Heart right ventricle (tissue), 16 donors: ENCODE measurements around the gene OR2V2. TPM values are rescaled to one million over a fixed set of nuclear protein-coding genes. Genes with fewer than 3 reads are reported as not detected.

Experiments
- ATAC-seq, 8 donors: fragments of 200-7000 bp; cut with Tn5 transposase; one replicate each; pipeline ENCODE4 v1.9.1; 2020; ENCODE audit warnings: mild to moderate bottlenecking in 8 of 8, moderate library complexity in 8 of 8, moderate number of reproducible peaks in 1 of 8
- DNase-seq, 2 donors: peaks; one replicate each; pipeline ENCODE4 v3.0.0-alpha.2; 2020
- H3K27ac ChIP-seq, 10 donors: fragments of 200-600 bp; sonication (generic) in 2 of 10; one replicate each; pipeline versions ENCODE4 v1.5.0 to v1.8.0; 2020 to 2022; ENCODE audit warnings: mild to moderate bottlenecking in 3 of 10
- H3K27me3 ChIP-seq, 7 donors: fragments of 200-600 bp; one replicate each; pipeline ENCODE4 v1.8.0; 2021 to 2022; ENCODE audit warnings: mild to moderate bottlenecking in 2 of 7
- H3K36me3 ChIP-seq, 9 donors: fragments of 200-600 bp; sonication (generic) in 1 of 9; one replicate each; pipeline versions ENCODE4 v1.5.0 to v1.8.0; 2020 to 2022; ENCODE audit warnings: mild to moderate bottlenecking in 2 of 9
- H3K4me1 ChIP-seq, 9 donors: fragments of 200-600 bp; sonication (generic) in 1 of 9; one replicate each; pipeline versions ENCODE4 v1.5.0 to v1.8.0; 2020 to 2022; ENCODE audit warnings: mild to moderate bottlenecking in 4 of 9
- H3K4me3 ChIP-seq, 10 donors: fragments of 200-600 bp; sonication (generic) in 2 of 10; one replicate each; pipeline versions ENCODE4 v1.5.0 to v1.8.0; 2020 to 2022; ENCODE audit warnings: mild to moderate bottlenecking in 7 of 10, moderate library complexity in 2 of 10
- H3K9me3 ChIP-seq, 11 donors: fragments of 200-600 bp in 10 of 11; sonication (generic) in 2 of 11; one replicate each; pipeline versions ENCODE4 v1.5.0 to v1.8.0; 2013 to 2022; ENCODE audit warnings: mild to moderate bottlenecking in 2 of 11, control low read depth in 1 of 11, moderate library complexity in 1 of 11
- CTCF ChIP-seq, 9 donors: fragments of 200-600 bp; sonication (generic) in 2 of 9; IDR thresholded peaks; one replicate each; pipeline versions ENCODE4 v1.5.0 to v1.8.0; 2021 to 2022; ENCODE audit warnings: antibody characterized with exemption in 9 of 9, mild to moderate bottlenecking in 5 of 9, moderate library complexity in 1 of 9
- WGBS, 2 donors: extraction: QIAGEN DNeasy Blood & Tissue Kit; methylation state at CpG; one replicate each; pipeline ENCODE4 v1.1.7; 2013; ENCODE audit warnings: inconsistent platforms in 1 of 2; 5-methylcytosine and 5-hydroxymethylcytosine counted together
- intact Hi-C, 10 donors: fragments of 100-400 bp; cut with DNase I; formaldehyde crosslinking; loops; one replicate each; pipeline versions ENCODE4 v1.11.1 to v1.14.2; 2022
- polyA plus RNA-seq, 2 donors: library from polyadenylated mRNA; stranded (reverse); fragments of 200-250 nt; gene quantifications; one replicate each; pipeline ENCODE4 v1.2.3, GENCODE V29; 2013
- total RNA-seq, 10 donors: library from RNA; stranded (reverse); fragmentation: NEBNext Ultra II Directional in 3 of 10; extraction: Animal tissue kit (Norgen Biotek cat#: 25700) in 3 of 10; gene quantifications; one replicate each; pipeline versions ENCODE4 v1.2.1 to v1.2.4, GENCODE V29; 2021 to 2023
- donor health status: Arrhythmogenic right ventricular cardiomyopathy.
- donor health status: ischemic (EF 13 %, LVEDD 7.1; RV severe dilation, severe dysfunction).
- donor health status: healthy with polysubstance abuse.
- donor health status: DM: no; HTN: yes; CAD: no.
- donor health status: DM: no; HTN: no; CAD: no.
- donor health status: ischemic (EF 25% LVEDD 6.9; RV normal size, moderate dysfunction).
- donor health status: ischemic (EF 25% LVEDD 5.7; RV mildly dilated, moderate dysfunction).
- donor health status: healthy.
- donor health status: DM: yes; HTN: yes; CAD: no.
- donor health status: Ischemic cardiomyopathy.
- donor health status: ischemic (EF 35%, LVEDD 5.7; RV mildly dilated, moderate dysfunction).
- donor health status: nonischemic (EF 11% LVEDD 7.7; RV severe dilation, severe dysfunction).
- donor health status: DM: yes; HTN: yes; CAD: no.
- donor health status: PGD.
- donor health status: ischemic (EF 29% LVEDD 5.4; RV normal size, mild dysfunction).
- donor health status: nonischemic (EF 23%, LVEDD 6.1; RV moderate dilation, normal function).

The OR2V2 gene
- total and polyA plus RNA-seq, 12 donors, result not detected

- H3K4me3 ChIP-seq, result no peak overlapping the region
- intact Hi-C loops, result no loop called here
- DNase-seq (no peak), ATAC-seq (no peak)
- 4 to 5% methylated on average over 47 of the region's 47 CpGs for WGBS, 2 donors
- H3K4me1 ChIP-seq, result peaks cover 0 to 12% (median 0%) of the 10 kb centered on the region in 9 donors
- H3K9me3 ChIP-seq, result no peaks in the 10 kb centered on the region
- no peak for TF ChIP-seq CTCF (IDR thresholded peaks at IDR 0.05)
- H3K27me3 ChIP-seq, result peaks cover 5 to 96% (median 92%) of the 10 kb centered on the region in 7 donors
- no peaks in the 10 kb centered on the region for H3K36me3 ChIP-seq
- no peak overlapping the region for H3K27ac ChIP-seq
These were observed 32.3 kb upstream of the OR2V2 start for GRCh38 chr5:181114844-181115778.

DNA sequence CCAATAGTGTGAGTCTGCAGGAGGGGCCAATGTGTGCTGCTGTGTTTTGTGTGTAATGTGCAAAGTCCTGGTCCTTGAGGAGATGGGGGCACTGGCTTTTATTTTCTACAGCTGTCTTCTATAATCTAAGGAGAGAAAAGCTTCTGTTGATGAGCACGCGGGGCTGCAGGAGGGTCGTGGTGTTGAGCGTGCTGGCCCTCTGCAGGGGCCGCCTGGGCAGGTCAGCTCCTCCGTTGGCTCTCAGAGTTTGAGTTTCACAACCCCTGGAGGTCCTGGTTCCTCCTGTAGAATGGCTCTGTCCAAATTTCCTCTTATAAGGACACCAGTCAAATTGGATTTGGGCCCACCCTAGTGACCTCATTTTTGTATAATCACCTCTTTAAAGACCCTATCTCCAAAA, 29.0 kb upstream of the OR2V2 start:
- intact Hi-C loops, result no loop called here
- H3K27ac ChIP-seq, result no peak overlapping the region
- H3K27me3 ChIP-seq, result peaks cover 5 to 92% (median 72%) of the 10 kb centered on the region in 7 donors
- H3K9me3 ChIP-seq, result no peaks in the 10 kb centered on the region
- H3K4me3 ChIP-seq, result no peak overlapping the region
- WGBS, 2 donors, result 88 to 90% methylated on average over 6 of the region's 6 CpGs
- DNase-seq (no peak), ATAC-seq (no peak)
- peaks cover 0 to 16% (median 0%) of the 10 kb centered on the region in 9 donors for H3K4me1 ChIP-seq
- TF ChIP-seq CTCF (IDR thresholded peaks at IDR 0.05), result no peak
- no peaks in the 10 kb centered on the region for H3K36me3 ChIP-seq

GRCh38 chr5:181119105-181119504, 28.3 kb upstream of the OR2V2 start:
- ATAC-seq, result no peak
- intact Hi-C loops, result no loop called here
- WGBS, 2 donors, result 90% methylated on average over 8 of the region's 8 CpGs

DNA sequence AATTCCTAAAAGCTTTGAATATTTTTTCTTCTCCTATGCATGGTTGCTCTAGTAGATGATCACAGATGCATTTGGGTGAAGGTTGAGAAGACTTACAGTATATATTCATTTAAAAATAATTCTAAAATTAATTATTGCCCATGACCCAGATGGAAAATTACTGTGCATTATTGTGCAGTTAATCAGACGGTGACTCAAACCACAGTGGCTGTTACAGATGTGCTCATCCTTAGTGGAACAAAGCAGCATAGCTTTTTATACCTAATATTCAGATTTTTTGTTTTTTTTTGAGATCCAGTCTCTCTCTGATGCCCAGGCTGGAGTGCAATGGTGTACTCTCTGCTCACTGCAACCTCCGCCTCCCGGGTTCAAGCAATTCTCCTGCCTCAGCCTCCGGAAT, 27.1 kb upstream of the OR2V2 start:
- Histone ChIP-seq H3K9me3 (no peaks in the 10 kb centered on the region), H3K27me3 (peaks cover 0 to 81% (median 55%) of the 10 kb centered on the region in 7 donors), H3K36me3 (no peaks in the 10 kb centered on the region), H3K4me3 (no peak overlapping the region), H3K4me1 (peaks cover 0 to 7% (median 0%) of the 10 kb centered on the region in 9 donors), H3K27ac (no peak overlapping the region)
- WGBS, 2 donors, result 89 to 93% methylated on average over 4 of the region's 4 CpGs
- DNase-seq (no peak), ATAC-seq (no peak)
- TF ChIP-seq CTCF (IDR thresholded peaks at IDR 0.05), result no peak
- intact Hi-C loops, result no loop called here

More at GRCh38 chr5:181119105-181119504, 28.3 kb upstream of the OR2V2 start:
- peaks cover 5 to 86% (median 67%) of the 10 kb centered on the region in 7 donors for H3K27me3 ChIP-seq
- no peaks in the 10 kb centered on the region for H3K36me3 ChIP-seq
- H3K4me1 ChIP-seq, result peaks cover 0 to 16% (median 0%) of the 10 kb centered on the region in 9 donors
- no peak for TF ChIP-seq CTCF (IDR thresholded peaks at IDR 0.05)
- H3K4me3 ChIP-seq, result no peak overlapping the region
- no peak overlapping the region for H3K27ac ChIP-seq
- no peak for DNase-seq
- H3K9me3 ChIP-seq, result no peaks in the 10 kb centered on the region
